Tibial nerve (tissue), 4 donors: ENCODE measurements around the gene IL1RN. TPM values are rescaled to one million over a fixed set of nuclear protein-coding genes. Genes with fewer than 3 reads are reported as not detected.

Source experiments
- DNase-seq, 2 donors: peaks; one replicate each; pipeline ENCODE4 v3.0.0-alpha.2; 2019; ENCODE audit warnings: low spot score in 2 of 2
- H3K27ac ChIP-seq, 4 donors: fragments of 200-600 bp; sonication (generic) in 3 of 4; one replicate each; pipeline ENCODE4 v1.5.1; 2017 to 2019; ENCODE audit warnings: mild to moderate bottlenecking in 1 of 4
- H3K27me3 ChIP-seq, 2 donors: fragments of 200-600 bp; sonication (generic) in 1 of 2; one replicate each; pipeline versions ENCODE4 v1.5.1 to v1.6.0; 2017 to 2019
- H3K36me3 ChIP-seq, 3 donors: fragments of 200-600 bp; sonication (generic); one replicate each; pipeline ENCODE4 v1.5.1; 2018 to 2019
- H3K4me1 ChIP-seq, 4 donors: fragments of 200-600 bp; sonication (generic) in 3 of 4; one replicate each; pipeline ENCODE4 v1.5.1; 2017 to 2019
- H3K4me3 ChIP-seq, 4 donors: fragments of 200-600 bp; sonication (generic) in 3 of 4; one replicate each; pipeline ENCODE4 v1.5.1; 2017 to 2019; ENCODE audit warnings: mild to moderate bottlenecking in 1 of 4, moderate library complexity in 1 of 4
- H3K9me3 ChIP-seq, 4 donors: fragments of 200-600 bp; sonication (generic) in 3 of 4; one replicate each; pipeline ENCODE4 v1.5.1; 2017 to 2019
- EP300 ChIP-seq, 2 donors: sonication (generic); formaldehyde crosslinking; IDR thresholded peaks; one replicate each; pipeline ENCODE4 v1.6.1; 2017; ENCODE audit warnings: antibody characterized with exemption in 2 of 2, mild to moderate bottlenecking in 1 of 2
- POLR2A ChIP-seq, 2 donors: fragments of 450-650 bp; IDR thresholded peaks; one replicate each; pipeline ENCODE4 v1.6.1; 2017; ENCODE audit warnings: antibody characterized with exemption in 2 of 2, mild to moderate bottlenecking in 2 of 2, moderate library complexity in 2 of 2
- WGBS, 2 donors: methylation state at CpG; one replicate each; pipeline ENCODE4 v1.1.5; 2018; 5-methylcytosine and 5-hydroxymethylcytosine counted together
- total RNA-seq, 4 donors: library from RNA; depleted of rRNA; stranded (reverse); fragments of >200 nt; gene quantifications; one replicate each; pipeline ENCODE4 v1.1.0, GENCODE V29; 2016
- TF ChIP-seq, protein P1 (sequence below), 5 experiments: fragments of 200-600 bp in 3 of 5; fragments of 450-650 bp in 2 of 5; sonication (generic) in 3 of 5; IDR thresholded peaks; one replicate each; pipeline ENCODE4 v1.5.1; 2016 to 2019; ENCODE audit warnings: antibody characterized with exemption in 5 of 5, mild to moderate bottlenecking in 3 of 5, moderate library complexity in 2 of 5

IL1RN gene
- total RNA-seq, 4 donors from 2014 or later, result 0.59 TPM; not detected in 3

DNA sequence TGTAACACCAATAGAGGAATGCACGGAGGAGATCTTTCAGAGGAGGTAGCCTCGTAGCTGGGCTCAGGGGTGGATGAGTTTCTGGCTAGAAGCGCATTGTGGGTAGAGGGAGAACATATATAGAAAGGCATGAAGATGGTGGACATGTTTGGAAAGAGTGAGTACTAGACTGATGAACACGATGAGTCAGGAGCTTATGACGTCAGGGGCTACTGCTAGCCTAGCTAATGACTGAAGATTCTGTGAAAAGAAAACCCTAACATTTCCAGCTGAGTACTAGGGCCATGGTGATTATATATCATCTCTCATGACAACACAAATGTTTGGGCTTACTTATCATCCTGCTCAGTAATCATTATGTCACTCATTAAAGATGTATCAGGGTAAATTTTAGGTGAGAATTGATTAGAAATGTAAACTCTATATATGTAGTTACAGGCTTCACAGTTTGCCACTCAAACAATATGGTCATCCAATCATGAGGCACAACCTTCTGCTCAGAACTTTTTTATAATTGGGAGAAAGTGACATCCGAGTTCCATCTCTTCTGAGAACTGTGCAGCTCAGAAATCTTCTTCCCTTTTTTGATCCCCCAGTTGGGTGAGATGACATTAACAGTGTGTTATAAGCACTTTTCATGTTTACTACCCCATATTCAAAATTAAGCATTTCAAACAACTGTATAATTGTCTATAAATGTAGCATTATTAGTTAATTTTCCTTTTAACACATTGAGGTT is 22.2 kb upstream of the IL1RN start:
- TF ChIP-seq EP300 (IDR thresholded peaks at IDR 0.05), result no peak
- TF ChIP-seq, protein P1, sequence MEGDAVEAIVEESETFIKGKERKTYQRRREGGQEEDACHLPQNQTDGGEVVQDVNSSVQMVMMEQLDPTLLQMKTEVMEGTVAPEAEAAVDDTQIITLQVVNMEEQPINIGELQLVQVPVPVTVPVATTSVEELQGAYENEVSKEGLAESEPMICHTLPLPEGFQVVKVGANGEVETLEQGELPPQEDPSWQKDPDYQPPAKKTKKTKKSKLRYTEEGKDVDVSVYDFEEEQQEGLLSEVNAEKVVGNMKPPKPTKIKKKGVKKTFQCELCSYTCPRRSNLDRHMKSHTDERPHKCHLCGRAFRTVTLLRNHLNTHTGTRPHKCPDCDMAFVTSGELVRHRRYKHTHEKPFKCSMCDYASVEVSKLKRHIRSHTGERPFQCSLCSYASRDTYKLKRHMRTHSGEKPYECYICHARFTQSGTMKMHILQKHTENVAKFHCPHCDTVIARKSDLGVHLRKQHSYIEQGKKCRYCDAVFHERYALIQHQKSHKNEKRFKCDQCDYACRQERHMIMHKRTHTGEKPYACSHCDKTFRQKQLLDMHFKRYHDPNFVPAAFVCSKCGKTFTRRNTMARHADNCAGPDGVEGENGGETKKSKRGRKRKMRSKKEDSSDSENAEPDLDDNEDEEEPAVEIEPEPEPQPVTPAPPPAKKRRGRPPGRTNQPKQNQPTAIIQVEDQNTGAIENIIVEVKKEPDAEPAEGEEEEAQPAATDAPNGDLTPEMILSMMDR (IDR thresholded peaks at IDR 0.05), result no peak
- no peak for DNase-seq
- Histone ChIP-seq H3K36me3 (no peaks in the 10 kb centered on the region), H3K9me3 (no peaks in the 10 kb centered on the region), H3K4me1 (no peaks in the 10 kb centered on the region), H3K27me3 (no peaks in the 10 kb centered on the region), H3K4me3 (no peak overlapping the region), H3K27ac (no peak overlapping the region)
- WGBS, 2 donors, result 72 to 74% methylated on average over 6 of the region's 6 CpGs

DNA sequence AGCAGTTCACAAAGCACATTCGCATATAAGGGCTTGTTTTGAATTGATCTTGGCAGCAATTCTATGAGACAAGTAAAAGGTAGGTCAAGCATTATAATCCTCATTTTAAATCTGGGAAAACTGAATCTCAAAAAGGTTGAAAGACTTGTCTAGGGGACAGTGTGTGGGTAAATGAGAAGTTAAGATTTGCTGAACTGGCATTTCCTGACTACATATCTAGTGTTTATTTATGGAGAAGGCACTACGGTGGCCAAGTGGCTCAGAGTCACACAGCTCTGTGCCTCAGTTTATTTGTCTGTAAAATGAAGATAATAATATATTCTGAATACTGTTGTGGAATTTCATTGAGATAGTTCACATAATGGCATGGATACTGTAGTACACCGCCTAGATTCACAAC is 16.3 kb upstream of the IL1RN start:
- no peaks in the 10 kb centered on the region for H3K9me3 ChIP-seq
- peaks cover 0 to 5% (median 0%) of the 10 kb centered on the region in 4 donors for H3K4me1 ChIP-seq
- DNase-seq, result no peak
- 68 to 70% methylated on average over 3 of the region's 3 CpGs for WGBS, 2 donors
- H3K36me3 ChIP-seq, result no peaks in the 10 kb centered on the region
- TF ChIP-seq EP300 (IDR thresholded peaks at IDR 0.05), result no peak
- TF ChIP-seq, protein P1 (IDR thresholded peaks at IDR 0.05), result no peak
- TF ChIP-seq POLR2A (IDR thresholded peaks at IDR 0.05), result no peak
- no peak overlapping the region for H3K4me3 ChIP-seq
- H3K27ac ChIP-seq, result no peak overlapping the region
- no peaks in the 10 kb centered on the region for H3K27me3 ChIP-seq

DNA sequence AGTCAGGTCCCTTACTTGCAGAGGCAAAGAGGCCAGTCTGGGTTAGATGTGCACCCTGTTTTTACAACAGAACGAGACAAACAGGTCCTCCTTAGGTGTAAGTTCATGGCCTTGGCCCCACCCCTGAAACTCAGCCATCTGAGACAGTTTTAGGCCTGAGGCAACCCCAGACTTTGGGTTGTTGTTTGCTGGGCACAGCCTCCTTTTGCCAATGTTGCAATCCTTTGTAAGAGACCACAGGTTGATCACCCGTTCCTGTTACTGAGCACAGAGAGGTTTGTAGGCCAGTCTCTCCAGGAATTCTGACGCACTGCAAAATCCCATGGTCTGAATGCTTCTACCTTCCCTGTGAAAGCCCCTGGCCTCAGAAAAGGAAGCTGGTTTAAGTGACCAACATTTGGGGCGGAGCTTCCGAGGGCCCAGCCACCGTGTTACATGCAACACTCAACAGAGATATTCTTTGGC is 15.5 kb upstream of the IL1RN start:
- Histone ChIP-seq H3K36me3 (no peaks in the 10 kb centered on the region), H3K27ac (no peak overlapping the region), H3K9me3 (no peaks in the 10 kb centered on the region), H3K4me3 (no peak overlapping the region), H3K4me1 (peaks cover 0 to 11% (median 0%) of the 10 kb centered on the region in 4 donors), H3K27me3 (no peaks in the 10 kb centered on the region)
- TF ChIP-seq POLR2A (IDR thresholded peaks at IDR 0.05) (no peak), EP300 (IDR thresholded peaks at IDR 0.05) (no peak)
- TF ChIP-seq, protein P1 (IDR thresholded peaks at IDR 0.05), result no peak
- 65 to 67% methylated on average over 6 of the region's 6 CpGs for WGBS, 2 donors
- DNase-seq, result no peak

DNA sequence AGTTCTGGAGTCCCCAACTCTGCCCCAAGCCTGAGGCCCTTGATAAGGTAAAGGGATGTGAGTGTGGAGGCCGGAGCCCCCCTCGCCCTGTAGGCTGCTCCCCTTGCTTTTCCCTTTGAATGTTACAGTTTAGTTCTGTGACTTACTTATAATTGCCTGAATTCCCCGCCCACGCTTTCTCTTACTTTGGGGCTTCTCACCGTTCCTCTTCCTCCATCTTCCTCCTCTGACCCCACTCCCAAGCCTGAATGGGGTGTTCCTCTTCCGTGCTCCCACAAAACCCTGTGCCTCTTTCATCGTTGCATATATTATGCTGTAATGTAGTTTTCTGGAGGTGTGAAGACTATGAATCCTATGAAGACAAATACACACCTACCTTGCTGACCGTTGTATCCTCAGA is 15.0 kb upstream of the IL1RN start:
- Histone ChIP-seq H3K9me3 (no peaks in the 10 kb centered on the region), H3K36me3 (no peaks in the 10 kb centered on the region), H3K4me3 (no peak overlapping the region), H3K27ac (no peak overlapping the region), H3K27me3 (no peaks in the 10 kb centered on the region), H3K4me1 (peaks cover 0 to 11% (median 0%) of the 10 kb centered on the region in 4 donors)
- WGBS, 2 donors, result 83 to 84% methylated on average over 8 of the region's 8 CpGs
- DNase-seq, result no peak
- TF ChIP-seq, protein P1 (IDR thresholded peaks at IDR 0.05), result no peak
- TF ChIP-seq EP300 (IDR thresholded peaks at IDR 0.05), result no peak
- no peak for TF ChIP-seq POLR2A (IDR thresholded peaks at IDR 0.05)

DNA sequence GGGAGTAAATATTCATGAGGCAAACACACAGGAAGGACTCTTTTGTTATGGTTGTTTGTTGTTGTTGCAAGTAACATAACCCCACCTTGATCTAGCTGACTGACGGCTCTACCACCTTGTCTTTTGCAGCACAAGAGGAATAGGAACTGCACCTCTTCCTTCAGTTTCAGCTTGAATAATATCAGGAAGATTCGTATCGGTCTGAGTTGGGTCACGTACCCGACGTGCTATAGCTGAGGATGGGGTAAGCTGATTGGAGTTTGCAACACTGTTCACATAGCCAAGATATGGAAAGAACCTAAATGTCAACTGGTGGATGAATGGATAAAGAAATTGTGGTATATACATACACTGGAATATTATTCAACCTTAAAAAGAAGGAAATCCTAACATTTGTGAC is 14.5 kb upstream of the IL1RN start:
- TF ChIP-seq EP300 (IDR thresholded peaks at IDR 0.05), result no peak
- TF ChIP-seq, protein P1 (IDR thresholded peaks at IDR 0.05), result no peak
- TF ChIP-seq POLR2A (IDR thresholded peaks at IDR 0.05), result no peak

More for the DNA sequence above, 14.5 kb upstream of the IL1RN start:
- Histone ChIP-seq H3K9me3 (no peaks in the 10 kb centered on the region), H3K4me1 (peaks cover 0 to 11% (median 0%) of the 10 kb centered on the region in 4 donors), H3K4me3 (no peak overlapping the region), H3K36me3 (no peaks in the 10 kb centered on the region), H3K27ac (no peak overlapping the region), H3K27me3 (no peaks in the 10 kb centered on the region)
- 71 to 89% methylated on average over 6 of the region's 6 CpGs for WGBS, 2 donors
- DNase-seq, result no peak
